ENCODE measurements around the gene TSPAN18. TPM values are rescaled to one million over a fixed set of nuclear protein-coding genes. Genes with fewer than 3 reads are reported as not detected.

The TSPAN18 gene
- total RNA-seq, 4 donors from 2014 or later, result 6.7 to 13.1 (median 7.9) TPM

DNA sequence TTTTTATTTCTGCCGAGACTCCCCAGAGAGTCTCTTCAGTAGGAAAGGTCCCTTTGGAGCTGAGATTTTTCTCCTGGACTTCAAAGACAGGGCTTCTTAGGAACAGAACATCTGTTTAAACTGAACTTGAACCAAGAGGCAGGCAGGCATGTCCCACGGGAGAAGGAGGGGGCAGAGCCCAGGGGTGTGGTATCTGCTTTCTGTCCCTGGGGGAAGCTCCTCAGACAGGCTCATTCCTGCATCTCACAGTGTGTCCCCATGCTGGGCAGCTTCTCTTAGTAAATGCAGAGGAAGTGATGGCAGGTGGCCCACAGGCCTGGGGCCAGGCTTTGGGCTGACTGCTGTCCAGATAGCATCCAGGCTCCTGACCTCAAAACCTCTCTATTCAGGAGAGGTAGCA lies 47.3 kb downstream of the TSPAN18 start:
- peaks cover 0 to 30% (median 9%) of the 10 kb centered on the region in 4 donors for H3K4me1 ChIP-seq
- no peak overlapping the region for H3K4me3 ChIP-seq
- H3K27me3 ChIP-seq, result no peaks in the 10 kb centered on the region
- 24 to 27% methylated on average over 2 of the region's 2 CpGs for WGBS, 2 donors
- TF ChIP-seq, protein P1, sequence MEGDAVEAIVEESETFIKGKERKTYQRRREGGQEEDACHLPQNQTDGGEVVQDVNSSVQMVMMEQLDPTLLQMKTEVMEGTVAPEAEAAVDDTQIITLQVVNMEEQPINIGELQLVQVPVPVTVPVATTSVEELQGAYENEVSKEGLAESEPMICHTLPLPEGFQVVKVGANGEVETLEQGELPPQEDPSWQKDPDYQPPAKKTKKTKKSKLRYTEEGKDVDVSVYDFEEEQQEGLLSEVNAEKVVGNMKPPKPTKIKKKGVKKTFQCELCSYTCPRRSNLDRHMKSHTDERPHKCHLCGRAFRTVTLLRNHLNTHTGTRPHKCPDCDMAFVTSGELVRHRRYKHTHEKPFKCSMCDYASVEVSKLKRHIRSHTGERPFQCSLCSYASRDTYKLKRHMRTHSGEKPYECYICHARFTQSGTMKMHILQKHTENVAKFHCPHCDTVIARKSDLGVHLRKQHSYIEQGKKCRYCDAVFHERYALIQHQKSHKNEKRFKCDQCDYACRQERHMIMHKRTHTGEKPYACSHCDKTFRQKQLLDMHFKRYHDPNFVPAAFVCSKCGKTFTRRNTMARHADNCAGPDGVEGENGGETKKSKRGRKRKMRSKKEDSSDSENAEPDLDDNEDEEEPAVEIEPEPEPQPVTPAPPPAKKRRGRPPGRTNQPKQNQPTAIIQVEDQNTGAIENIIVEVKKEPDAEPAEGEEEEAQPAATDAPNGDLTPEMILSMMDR (IDR thresholded peaks at IDR 0.05), result no peak
- no peak for TF ChIP-seq POLR2A (IDR thresholded peaks at IDR 0.05)
- TF ChIP-seq EP300 (IDR thresholded peaks at IDR 0.05), result no peak
- no peaks in the 10 kb centered on the region for H3K9me3 ChIP-seq
- H3K36me3 ChIP-seq, result no peaks in the 10 kb centered on the region
- DNase-seq (ENCODE audit: low spot score in 2 of 2), result peak in 1 of 2 donors; percentile 28
- peak overlapping the region in 2 of 4 donors; percentile 15 to 26 for H3K27ac ChIP-seq

DNA sequence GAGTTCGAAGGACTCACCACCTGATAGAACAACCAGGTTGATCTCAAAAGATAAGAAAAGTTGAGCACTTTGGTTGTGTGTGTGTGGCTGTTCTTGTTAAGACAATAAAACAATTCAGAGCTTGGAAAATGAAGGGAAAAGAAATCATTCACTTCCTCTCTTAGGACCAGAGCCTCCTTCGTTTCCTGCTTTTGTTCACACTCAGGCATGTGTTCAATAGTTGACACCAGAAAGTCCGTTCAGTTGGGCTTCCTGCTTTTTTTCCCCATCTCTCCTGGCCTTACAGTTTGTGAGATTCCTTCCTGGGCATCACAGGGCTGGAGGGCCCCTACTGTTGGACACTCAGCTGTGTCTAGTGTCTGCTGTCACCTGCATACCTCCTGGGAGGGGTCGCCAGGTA lies 48.0 kb downstream of the TSPAN18 start:
- Histone ChIP-seq H3K27me3 (no peaks in the 10 kb centered on the region), H3K27ac (peak overlapping the region in 1 of 4 donors; percentile 15), H3K9me3 (no peaks in the 10 kb centered on the region), H3K4me3 (no peak overlapping the region), H3K4me1 (peaks cover 0 to 36% (median 9%) of the 10 kb centered on the region in 4 donors), H3K36me3 (no peaks in the 10 kb centered on the region)
- DNase-seq (ENCODE audit: low spot score in 2 of 2), result no peak
- WGBS, 2 donors, result 38 to 49% methylated on average over 4 of the region's 4 CpGs
- no peak for TF ChIP-seq POLR2A (IDR thresholded peaks at IDR 0.05)
- TF ChIP-seq, protein P1 (IDR thresholded peaks at IDR 0.05), result no peak
- no peak for TF ChIP-seq EP300 (IDR thresholded peaks at IDR 0.05)

DNA sequence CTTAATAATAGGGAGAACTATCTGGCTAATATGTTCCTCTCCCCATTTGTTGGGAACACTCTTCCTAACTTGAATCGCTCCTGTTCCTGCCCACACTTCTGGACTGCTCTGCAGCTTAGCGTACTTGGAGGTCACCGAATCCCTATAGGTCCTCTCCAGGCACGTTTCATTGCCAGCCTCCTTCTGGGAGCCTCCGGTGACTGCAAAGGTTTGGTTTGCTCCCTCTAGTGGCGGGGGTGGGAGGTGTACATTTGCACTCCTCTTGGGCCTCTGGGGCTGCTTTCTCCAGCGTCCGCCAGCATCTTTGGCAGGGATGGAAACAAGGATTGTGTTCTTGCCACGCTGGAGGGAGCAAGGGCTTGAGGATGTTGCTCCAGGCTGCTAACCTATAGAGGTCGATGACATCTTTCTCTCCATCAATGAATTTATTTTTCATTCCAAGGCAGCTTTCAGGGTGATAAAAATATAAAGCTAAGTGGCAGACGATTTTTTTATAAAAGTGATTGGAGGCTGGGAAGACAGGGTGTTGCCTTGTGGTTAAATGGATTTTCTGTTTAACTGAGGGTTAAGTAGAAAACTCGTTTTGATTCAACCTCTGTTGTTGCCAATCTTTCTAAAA lies 48.7 kb downstream of the TSPAN18 start:
- TF ChIP-seq, protein P1 (IDR thresholded peaks at IDR 0.05), result peak; percentile 8 to 61 (median 40)
- TF ChIP-seq EP300 (IDR thresholded peaks at IDR 0.05), result no peak
- no peak for TF ChIP-seq POLR2A (IDR thresholded peaks at IDR 0.05)
- Histone ChIP-seq H3K9me3 (no peaks in the 10 kb centered on the region), H3K4me3 (no peak overlapping the region), H3K27me3 (no peaks in the 10 kb centered on the region), H3K4me1 (peaks cover 0 to 36% (median 9%) of the 10 kb centered on the region in 4 donors), H3K36me3 (no peaks in the 10 kb centered on the region), H3K27ac (no peak overlapping the region)
- 45% methylated on average over 12 of the region's 12 CpGs for WGBS, 2 donors
- DNase-seq (ENCODE audit: low spot score in 2 of 2), result peak in 1 of 2 donors; percentile 23

DNA sequence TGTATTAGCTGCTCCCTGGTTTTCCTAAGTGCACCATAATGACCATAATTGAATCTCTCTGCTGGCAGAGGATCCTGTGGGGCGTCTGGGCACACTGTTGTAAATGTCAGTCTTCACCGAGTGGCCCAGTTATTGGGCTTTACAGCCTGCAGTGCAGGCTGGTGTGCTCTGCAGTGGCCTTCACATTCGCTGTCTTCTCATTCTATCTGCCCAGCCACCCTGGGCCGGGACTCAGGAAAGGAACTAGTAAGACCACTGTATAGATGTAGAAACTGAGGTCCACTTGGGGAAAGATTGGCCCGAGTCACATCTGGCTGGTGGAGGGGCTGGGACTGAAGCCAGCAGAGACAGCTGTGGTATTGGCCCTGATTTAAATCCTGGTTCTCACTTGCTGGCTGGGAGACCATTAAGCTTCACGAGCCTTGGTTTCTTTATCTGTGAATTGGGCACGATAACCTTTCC lies 49.3 kb downstream of the TSPAN18 start:
- TF ChIP-seq EP300 (IDR thresholded peaks at IDR 0.05) (no peak), POLR2A (IDR thresholded peaks at IDR 0.05) (no peak)
- TF ChIP-seq, protein P1 (IDR thresholded peaks at IDR 0.05), result no peak
- Histone ChIP-seq H3K36me3 (no peaks in the 10 kb centered on the region), H3K27me3 (no peaks in the 10 kb centered on the region), H3K4me3 (no peak overlapping the region), H3K9me3 (no peaks in the 10 kb centered on the region), H3K27ac (no peak overlapping the region), H3K4me1 (peaks cover 0 to 42% (median 9%) of the 10 kb centered on the region in 4 donors)
- WGBS, 2 donors, result 58 to 59% methylated on average over 7 of the region's 7 CpGs
- no peak for DNase-seq (ENCODE audit: low spot score in 2 of 2)

DNA sequence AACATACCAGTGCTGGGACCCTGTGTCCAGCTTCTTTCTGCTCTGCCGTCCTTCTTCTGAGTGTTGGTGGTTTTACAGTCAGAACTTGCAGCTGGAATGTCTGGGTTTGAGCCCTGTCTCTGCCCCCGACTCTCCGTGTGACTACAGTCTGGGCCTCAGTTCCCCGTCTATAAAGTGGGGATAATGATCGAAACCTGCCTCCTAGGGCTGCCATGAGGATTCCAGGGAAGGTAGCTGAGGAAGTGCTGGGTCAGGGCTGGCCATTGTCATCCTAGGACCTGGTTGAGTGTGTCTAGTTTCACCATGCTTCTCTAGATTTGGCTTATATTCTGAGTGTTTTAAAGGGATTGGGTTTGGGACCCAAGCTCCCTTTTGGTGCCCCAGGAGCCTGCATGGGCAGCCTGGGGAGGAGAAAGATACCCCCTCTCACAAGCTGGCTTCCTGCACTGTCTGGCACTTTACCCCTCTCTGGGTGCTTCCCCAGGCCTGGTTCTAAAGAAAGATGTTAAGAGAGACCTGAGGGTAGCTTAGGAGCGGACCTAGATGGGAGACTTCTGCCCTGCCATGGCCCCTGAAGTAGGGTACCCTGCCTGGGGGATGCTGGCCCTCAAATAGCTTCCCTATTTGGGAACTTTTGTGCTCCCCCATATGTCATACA lies 49.9 kb downstream of the TSPAN18 start:
- no peak overlapping the region for H3K4me3 ChIP-seq
- no peak overlapping the region for H3K27ac ChIP-seq
- peaks cover 0 to 45% (median 9%) of the 10 kb centered on the region in 4 donors for H3K4me1 ChIP-seq
- no peak for DNase-seq (ENCODE audit: low spot score in 2 of 2)
- no peaks in the 10 kb centered on the region for H3K27me3 ChIP-seq
- TF ChIP-seq, protein P1 (IDR thresholded peaks at IDR 0.05), result no peak
- TF ChIP-seq POLR2A (IDR thresholded peaks at IDR 0.05), result no peak
- TF ChIP-seq EP300 (IDR thresholded peaks at IDR 0.05), result no peak
- H3K9me3 ChIP-seq, result no peaks in the 10 kb centered on the region
- no peaks in the 10 kb centered on the region for H3K36me3 ChIP-seq
- 84 to 85% methylated on average over 6 of the region's 6 CpGs for WGBS, 2 donors

All from tibial nerve (tissue), 4 donors.